SU-DHL-6 (cell line): ENCODE data around the gene DOCK8.

Experiments used
- H2AFZ ChIP-seq: fragments of 200-600 bp; sonication (generic); 2 replicates; pipeline ENCODE4 v1.6.1; 2014; ENCODE audit warnings: low read depth, mild to moderate bottlenecking, moderate library complexity, mixed read lengths, antibody characterized with exemption, low read length; ENCODE audit not compliant: severe bottlenecking
- H3F3A ChIP-seq: fragments of 200-600 bp; shearing (Covaris generic); 2 replicates; pipeline ENCODE4 v1.6.0; 2016; ENCODE audit warnings: antibody characterized with exemption, mild to moderate bottlenecking; ENCODE audit not compliant: insufficient read depth
- H3K27ac ChIP-seq: fragments of 200-600 bp; sonication (generic); 2 replicates; pipeline ENCODE4 v1.5.1; 2016; ENCODE audit warnings: low read depth, mild to moderate bottlenecking, low read length, moderate library complexity, mixed read lengths
- H3K27me3 ChIP-seq: fragments of 200-600 bp; sonication (generic), shearing (Covaris generic); 2 replicates; pipeline ENCODE4 v1.6.0; 2014; ENCODE audit warnings: mild to moderate bottlenecking, low read length
- H3K36me3 ChIP-seq: fragments of 200-600 bp; sonication (generic); 2 replicates; pipeline ENCODE4 v1.6.1; 2014; ENCODE audit warnings: mild to moderate bottlenecking, low read length, mixed read lengths
- H3K4me2 ChIP-seq: fragments of 300-600, 200-600 bp; shearing (Covaris generic), sonication (generic); 2 replicates; pipeline ENCODE4 v1.6.0; 2014; ENCODE audit warnings: low read length, low read depth, mild to moderate bottlenecking; ENCODE audit not compliant: poor library complexity, severe bottlenecking
- H3K4me3 ChIP-seq: fragments of 200-600 bp; sonication (generic); 2 replicates; pipeline ENCODE4 v1.5.1; 2014; ENCODE audit warnings: antibody characterized with exemption, low read length, mild to moderate bottlenecking, mixed read lengths; ENCODE audit not compliant: insufficient read depth, poor library complexity, severe bottlenecking
- H3K79me2 ChIP-seq: fragments of 200-600 bp; sonication (generic); 2 replicates; pipeline ENCODE4 v1.6.1; 2014; ENCODE audit warnings: mild to moderate bottlenecking, low read length, moderate library complexity; ENCODE audit not compliant: insufficient read depth
- H3K9ac ChIP-seq: fragments of 200-600 bp; sonication (generic); 2 replicates; pipeline ENCODE4 v1.7.0; 2014; ENCODE audit warnings: mild to moderate bottlenecking, low read length
- H3K9me2 ChIP-seq: fragments of 200-600 bp; sonication (generic); replicated peaks from 2 replicates; pipeline ENCODE4 v1.6.1; 2014; ENCODE audit warnings: low read length; ENCODE audit not compliant: insufficient read depth
- H3K9me3 ChIP-seq: fragments of 200-600 bp; sonication (generic); 2 replicates; pipeline ENCODE4 v1.6.1; 2014; ENCODE audit warnings: low read length, mixed read lengths; ENCODE audit not compliant: insufficient read depth
- H4K20me1 ChIP-seq: fragments of 200-600 bp; sonication (generic); 2 replicates; pipeline ENCODE4 v1.6.1; 2014; ENCODE audit warnings: low read depth, mild to moderate bottlenecking, antibody characterized with exemption, low read length, moderate library complexity, mixed read lengths
- EZH2phosphoT487 ChIP-seq: fragments of 200-600 bp; sonication (generic), shearing (Covaris generic); conservative IDR thresholded peaks from 2 replicates; pipeline ENCODE4 v1.6.1; 2018; ENCODE audit warnings: mild to moderate bottlenecking, antibody characterized with exemption, low read length, moderate library complexity, mixed read lengths
- TF ChIP-seq, protein P1 (sequence below): fragments of 200-600 bp; sonication (generic); IDR thresholded peaks from one replicate; pipeline ENCODE4 v1.5.1; 2017; ENCODE audit warnings: antibody characterized with exemption, mild to moderate bottlenecking, low read length, moderate library complexity; ENCODE audit not compliant: insufficient read depth, poor library complexity, severe bottlenecking

DOCK8 gene

GRCh38 chr9:250625-251024, 36.0 kb downstream of the DOCK8 start:
- Histone ChIP-seq H3K27me3 (no peaks in the 10 kb centered on the region), H3K9ac (no peak overlapping the region), H3K4me2 (no peak overlapping the region), H3K79me2 (no peaks in the 10 kb centered on the region), H3K9me2 (no peaks in the 10 kb centered on the region), H2AFZ (no peak overlapping the region), H3F3A (no peaks in the 10 kb centered on the region), H3K4me3 (no peak overlapping the region), H3K27ac (no peak overlapping the region), H3K36me3 (no peaks in the 10 kb centered on the region), H3K9me3 (no peaks in the 10 kb centered on the region), H4K20me1 (no peaks in the 10 kb centered on the region)
- TF ChIP-seq, protein P1, sequence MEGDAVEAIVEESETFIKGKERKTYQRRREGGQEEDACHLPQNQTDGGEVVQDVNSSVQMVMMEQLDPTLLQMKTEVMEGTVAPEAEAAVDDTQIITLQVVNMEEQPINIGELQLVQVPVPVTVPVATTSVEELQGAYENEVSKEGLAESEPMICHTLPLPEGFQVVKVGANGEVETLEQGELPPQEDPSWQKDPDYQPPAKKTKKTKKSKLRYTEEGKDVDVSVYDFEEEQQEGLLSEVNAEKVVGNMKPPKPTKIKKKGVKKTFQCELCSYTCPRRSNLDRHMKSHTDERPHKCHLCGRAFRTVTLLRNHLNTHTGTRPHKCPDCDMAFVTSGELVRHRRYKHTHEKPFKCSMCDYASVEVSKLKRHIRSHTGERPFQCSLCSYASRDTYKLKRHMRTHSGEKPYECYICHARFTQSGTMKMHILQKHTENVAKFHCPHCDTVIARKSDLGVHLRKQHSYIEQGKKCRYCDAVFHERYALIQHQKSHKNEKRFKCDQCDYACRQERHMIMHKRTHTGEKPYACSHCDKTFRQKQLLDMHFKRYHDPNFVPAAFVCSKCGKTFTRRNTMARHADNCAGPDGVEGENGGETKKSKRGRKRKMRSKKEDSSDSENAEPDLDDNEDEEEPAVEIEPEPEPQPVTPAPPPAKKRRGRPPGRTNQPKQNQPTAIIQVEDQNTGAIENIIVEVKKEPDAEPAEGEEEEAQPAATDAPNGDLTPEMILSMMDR, result no peak
- TF ChIP-seq EZH2phosphoT487, result no peak

GRCh38 chr9:251398-251797, 36.7 kb downstream of the DOCK8 start:
- Histone ChIP-seq H3K79me2 (no peaks in the 10 kb centered on the region), H3K36me3 (no peaks in the 10 kb centered on the region), H3K9me2 (no peaks in the 10 kb centered on the region), H3K9me3 (no peaks in the 10 kb centered on the region), H3K27ac (no peak overlapping the region), H4K20me1 (no peaks in the 10 kb centered on the region), H3K9ac (no peak overlapping the region), H3K27me3 (no peaks in the 10 kb centered on the region), H3F3A (no peaks in the 10 kb centered on the region), H3K4me3 (no peak overlapping the region), H2AFZ (no peak overlapping the region), H3K4me2 (no peak overlapping the region)
- TF ChIP-seq, protein P1, result no peak
- no peak for TF ChIP-seq EZH2phosphoT487

- H3K4me3 ChIP-seq, result no peak overlapping the region
- H3F3A ChIP-seq, result no peaks in the 10 kb centered on the region
- H3K9ac ChIP-seq, result no peak overlapping the region
- no peaks in the 10 kb centered on the region for H4K20me1 ChIP-seq
- no peaks in the 10 kb centered on the region for H3K79me2 ChIP-seq
- no peaks in the 10 kb centered on the region for H3K9me3 ChIP-seq
- no peak overlapping the region for H3K4me2 ChIP-seq
- H2AFZ ChIP-seq, result no peak overlapping the region
- no peak overlapping the region for H3K27ac ChIP-seq
- no peaks in the 10 kb centered on the region for H3K36me3 ChIP-seq
- TF ChIP-seq, protein P1, result no peak
- TF ChIP-seq EZH2phosphoT487, result no peak
- H3K9me2 ChIP-seq, result no peaks in the 10 kb centered on the region
- no peaks in the 10 kb centered on the region for H3K27me3 ChIP-seq
Observed at GRCh38 chr9:253539-253938, 38.9 kb downstream of the DOCK8 start.

GRCh38 chr9:254516-254915, 39.9 kb downstream of the DOCK8 start:
- H3K4me2 ChIP-seq, result no peak overlapping the region
- H3K9me2 ChIP-seq, result no peaks in the 10 kb centered on the region
- TF ChIP-seq, protein P1, result no peak
- no peak for TF ChIP-seq EZH2phosphoT487
- no peaks in the 10 kb centered on the region for H3F3A ChIP-seq
- no peak overlapping the region for H3K4me3 ChIP-seq
- H3K27me3 ChIP-seq, result no peaks in the 10 kb centered on the region
- H3K36me3 ChIP-seq, result no peaks in the 10 kb centered on the region
- H3K9ac ChIP-seq, result no peak overlapping the region
- no peaks in the 10 kb centered on the region for H3K9me3 ChIP-seq
- no peaks in the 10 kb centered on the region for H4K20me1 ChIP-seq
- no peaks in the 10 kb centered on the region for H3K79me2 ChIP-seq
- H3K27ac ChIP-seq, result no peak overlapping the region
- no peak overlapping the region for H2AFZ ChIP-seq
